Gastrocnemius medialis (tissue), 4 donors: ENCODE measurements around the gene SLC41A1. TPM values are rescaled to one million over a fixed set of nuclear protein-coding genes. Genes with fewer than 3 reads are reported as not detected.

Experiments
- ATAC-seq, 2 donors: fragments of 150-250 bp; one replicate each; pipeline ENCODE4 v1.9.1; 2016
- DNase-seq, 2 donors: peaks; one replicate each; pipeline ENCODE4 v3.0.0-alpha.2; 2019
- H3K27ac ChIP-seq, 4 donors: fragments of 200-600 bp; sonication (generic); 1 replicate in 1 of 4; 2 replicates in 3 of 4; pipeline ENCODE4 v1.5.1; 2016 to 2018; ENCODE audit warnings: mild to moderate bottlenecking in 2 of 4, moderate library complexity in 1 of 4
- H3K27me3 ChIP-seq, 3 donors: fragments of 200-600 bp; sonication (generic) in 2 of 3; 1 replicate in 1 of 3; 2 replicates in 2 of 3; pipeline versions ENCODE4 v1.5.1 to v1.6.0; 2016 to 2019; ENCODE audit warnings: mild to moderate bottlenecking in 1 of 3, moderate library complexity in 1 of 3
- H3K36me3 ChIP-seq, 2 donors: fragments of 200-600 bp; sonication (generic) in 1 of 2; one replicate each; pipeline ENCODE4 v1.5.1; 2017 to 2018
- H3K4me1 ChIP-seq, 2 donors: fragments of 200-600 bp; sonication (generic) in 1 of 2; one replicate each; pipeline ENCODE4 v1.5.1; 2016 to 2017; ENCODE audit warnings: mild to moderate bottlenecking in 2 of 2
- H3K4me3 ChIP-seq, 4 donors: fragments of 200-600 bp; sonication (generic) in 3 of 4; 1 replicate in 1 of 4; 2 replicates in 3 of 4; pipeline ENCODE4 v1.5.1; 2016 to 2019; ENCODE audit warnings: mild to moderate bottlenecking in 2 of 4
- H3K9me3 ChIP-seq, 3 donors: fragments of 200-600 bp; sonication (generic) in 2 of 3; 1 replicate in 1 of 3; 2 replicates in 2 of 3; pipeline ENCODE4 v1.5.1; 2016 to 2019
- CTCF ChIP-seq, 5 experiments: fragments of 450-650 bp in 3 of 5; fragments of 200-600 bp in 2 of 5; sonication (generic) in 2 of 5; IDR thresholded peaks in 4 of 5; conservative IDR thresholded peaks in 1 of 5; 1 replicate in 4 of 5; 2 replicates in 1 of 5; pipeline ENCODE4 v1.5.1; 2016 to 2019; ENCODE audit warnings: antibody characterized with exemption in 5 of 5, mild to moderate bottlenecking in 3 of 5, moderate library complexity in 3 of 5
- POLR2A ChIP-seq, 2 donors: fragments of 450-650 bp; IDR thresholded peaks; one replicate each; pipeline ENCODE4 v1.6.1; 2017; ENCODE audit warnings: antibody characterized with exemption in 2 of 2, mild to moderate bottlenecking in 2 of 2, moderate library complexity in 2 of 2
- in situ Hi-C, 4 donors: fragments of 200-750 bp; cut with MboI; loops; one replicate each; pipeline versions ENCODE4 v1.15.0 to v1.8.0; 2017; ENCODE audit warnings: low sequenced_read_pairs in 4 of 4
- intact Hi-C: fragments of 100-400 bp; cut with DNase I; formaldehyde crosslinking; loops from one replicate; pipeline ENCODE4 v1.15.1; 2023; ENCODE audit warnings: low total_unique reads
- total RNA-seq, 4 donors: library from RNA; depleted of rRNA; stranded (reverse); fragments of >200 nt; gene quantifications; one replicate each; pipeline versions ENCODE4 v1.1.0 to v1.2.3, GENCODE V29; 2016

SLC41A1 gene
- total RNA-seq, 4 donors from 2014 or later = 21.5 to 39.8 (median 36.8) TPM

- intact Hi-C loops (no loop called here), in situ Hi-C loops (no loop called here)
- H3K27ac ChIP-seq = no peak overlapping the region
- H3K4me3 ChIP-seq = no peak overlapping the region
- DNase-seq (no peak), ATAC-seq (no peak)
- TF ChIP-seq CTCF (IDR thresholded peaks at IDR 0.05 in 4 of 5, conservative IDR thresholded peaks at IDR 0.05 in 1 of 5) = no peak
- TF ChIP-seq POLR2A (IDR thresholded peaks at IDR 0.05) = no peak
- no peaks in the 10 kb centered on the region for H3K4me1 ChIP-seq
- H3K36me3 ChIP-seq = no peaks in the 10 kb centered on the region
- H3K27me3 ChIP-seq = no peaks in the 10 kb centered on the region
- H3K9me3 ChIP-seq = no peaks in the 10 kb centered on the region
These were observed 58.1 kb downstream of the SLC41A1 start for GRCh38 chr1:205754857-205755256.

- H3K4me3 ChIP-seq = peak overlapping the region in 2 of 4 donors; percentile 86 to 88
- no peaks in the 10 kb centered on the region for H3K27me3 ChIP-seq
- H3K36me3 ChIP-seq = no peaks in the 10 kb centered on the region
- peak overlapping the region in 1 of 4 donors; percentile 95 for H3K27ac ChIP-seq
- peaks cover 20 to 26% of the 10 kb centered on the region in 2 donors for H3K4me1 ChIP-seq
- intact Hi-C loops = no loop called here
- DNase-seq = no peak
- in situ Hi-C loops = no loop called here
- no peak for ATAC-seq
- H3K9me3 ChIP-seq = no peaks in the 10 kb centered on the region
- TF ChIP-seq POLR2A (IDR thresholded peaks at IDR 0.05) (no peak), CTCF (IDR thresholded peaks at IDR 0.05 in 4 of 5, conservative IDR thresholded peaks at IDR 0.05 in 1 of 5) (no peak)
These were observed 61.9 kb downstream of the SLC41A1 start for GRCh38 chr1:205751036-205751651.

- H3K27me3 ChIP-seq = no peaks in the 10 kb centered on the region
- intact Hi-C loops = no loop called here
- peak; percentile 97 to 100 for DNase-seq
- in situ Hi-C loops = no loop called here
- H3K27ac ChIP-seq = peak within 1 kb of the TSS; percentile 93 to 97 (median 96)
- H3K9me3 ChIP-seq = no peaks in the 10 kb centered on the region
- H3K36me3 ChIP-seq = no peaks in the 10 kb centered on the region
- peak within 1 kb of the TSS; percentile 76 to 88 (median 82) for H3K4me3 ChIP-seq
- TF ChIP-seq CTCF (IDR thresholded peaks at IDR 0.05 in 4 of 5, conservative IDR thresholded peaks at IDR 0.05 in 1 of 5) (peak in 3 of 5 experiments; percentile 25 to 46 (median 38)), POLR2A (IDR thresholded peaks at IDR 0.05) (no peak)
- ATAC-seq = peak; percentile 89 to 94
- H3K4me1 ChIP-seq = peaks cover 27 to 32% of the 10 kb centered on the region in 2 donors
These were observed 62.6 kb downstream of the SLC41A1 start, which contains the start of gene NUCKS1 for GRCh38 chr1:205750138-205751035. NUCKS1 (minus strand) TSS chr1:205750182; CDS start chr1:205749973, 209 bp downstream.

- H3K9me3 ChIP-seq = no peaks in the 10 kb centered on the region
- no peaks in the 10 kb centered on the region for H3K27me3 ChIP-seq
- intact Hi-C loops = loop anchor here (1.0 to 2.0 kb wide), 2 partner anchors 64 to 117 kb away; partner anchors contain the start of genes ELK4 and SLC41A1
- no peaks in the 10 kb centered on the region for H3K36me3 ChIP-seq
- peak overlapping the region; percentile 76 to 88 (median 82) for H3K4me3 ChIP-seq
- TF ChIP-seq CTCF (IDR thresholded peaks at IDR 0.05 in 4 of 5, conservative IDR thresholded peaks at IDR 0.05 in 1 of 5) = peak in 1 of 5 experiments; percentile 18
- peak; percentile 95 for TF ChIP-seq POLR2A (IDR thresholded peaks at IDR 0.05)
- ATAC-seq (peak; percentile 76 to 77), DNase-seq (peak; percentile 91 to 94)
- peak overlapping the region; percentile 93 to 97 (median 96) for H3K27ac ChIP-seq
- H3K4me1 ChIP-seq = peaks cover 34 to 39% of the 10 kb centered on the region in 2 donors
- in situ Hi-C loops = no loop called here
These were observed 63.5 kb downstream of the SLC41A1 start for GRCh38 chr1:205749234-205750137.
